K562 (cell line): Measurements from ENCODE around the gene KLHL12. TPM values are rescaled to one million over a fixed set of nuclear protein-coding genes. Genes with fewer than 3 reads are reported as not detected.

Source experiments
- ARID2 ChIP-seq: fragments of 450-650 bp; IDR thresholded peaks from 2 replicates; pipeline ENCODE4 v1.6.1; 2017; ENCODE audit warnings: antibody characterized with exemption, mild to moderate bottlenecking
- CHD4 ChIP-seq: fragments of 200-600 bp; sonication (generic); IDR thresholded peaks from 3 replicates; pipeline ENCODE4 v1.6.1; 2012; ENCODE audit warnings: low read depth, mild to moderate bottlenecking, mixed read lengths, low read length, inconsistent platforms; ENCODE audit not compliant: insufficient read depth, insufficient replicate concordance, poor library complexity, severe bottlenecking
- GATAD2B ChIP-seq: fragments of 450-650 bp; IDR thresholded peaks from 2 replicates; pipeline ENCODE4 v1.6.1; 2017; ENCODE audit warnings: mild to moderate bottlenecking, borderline replicate concordance
- KLF10 ChIP-seq: fragments of 250-450 bp; sonication (Bioruptor Pico); IDR thresholded peaks from 2 replicates; pipeline ENCODE4 v1.6.1; 2021; ENCODE audit warnings: matching md5 sums
- L3MBTL2 ChIP-seq: fragments of 450-650 bp; IDR thresholded peaks from 2 replicates; pipeline ENCODE4 v1.6.1; 2016; ENCODE audit warnings: mild to moderate bottlenecking, moderate library complexity
- LCOR ChIP-seq: sonication (generic); formaldehyde crosslinking; IDR thresholded peaks from 2 replicates; pipeline ENCODE4 v1.8.0; 2022; ENCODE audit warnings: mild to moderate bottlenecking, missing genetic modification reagents
- PHF20 ChIP-seq: fragments of 450-650 bp; IDR thresholded peaks from 2 replicates; pipeline ENCODE4 v1.6.1; 2018; ENCODE audit not compliant: partially characterized antibody
- POLR2H ChIP-seq: IDR thresholded peaks from 2 replicates; pipeline ENCODE4 v1.6.1; 2016; ENCODE audit warnings: missing genetic modification characterization, low read depth, mild to moderate bottlenecking, control low read depth, missing compliant biosample characterization, moderate library complexity
- TARDBP ChIP-seq: fragments of 450-650 bp; IDR thresholded peaks from 2 replicates; pipeline ENCODE4 v1.6.1; 2016
- TEAD1 ChIP-seq, 2 experiments: fragments of 450-650 bp in 1 of 2; sonication (generic) in 1 of 2; formaldehyde crosslinking; IDR thresholded peaks; 2 replicates each; pipeline versions ENCODE4 v1.4.0 to v1.8.0; 2020 to 2022; ENCODE audit warnings: mild to moderate bottlenecking in 2 of 2, missing genetic modification reagents in 1 of 2
- THRAP3 ChIP-seq: fragments of 450-650 bp; IDR thresholded peaks from 2 replicates; pipeline ENCODE4 v1.6.1; 2016; ENCODE audit warnings: mild to moderate bottlenecking, inconsistent platforms, borderline replicate concordance
- ZNF197 ChIP-seq: fragments of 200-800 bp; sonication (Bioruptor generic); IDR thresholded peaks from 2 replicates; pipeline ENCODE4 v1.6.1; 2016; ENCODE audit warnings: low read depth, missing genetic modification characterization, missing compliant biosample characterization
- ZNF583 ChIP-seq: fragments of 250-450 bp; sonication (Bioruptor Pico); IDR thresholded peaks from 2 replicates; pipeline ENCODE4 v1.4.0; 2020
- ZNF589 ChIP-seq: fragments of 200-800 bp; sonication (Bioruptor generic); IDR thresholded peaks from 2 replicates; pipeline ENCODE4 v1.6.1; 2016; ENCODE audit warnings: low read depth, missing genetic modification characterization, missing compliant biosample characterization
- ZZZ3 ChIP-seq: fragments of 450-650 bp; IDR thresholded peaks from 2 replicates; pipeline ENCODE4 v1.6.1; 2016; ENCODE audit warnings: antibody characterized with exemption, mild to moderate bottlenecking, moderate library complexity
- polyA plus RNA-seq, 8 experiments: library from polyadenylated mRNA; depleted of rRNA in 4 of 8; stranded (reverse) in 5 of 8; unstranded in 3 of 8; fragments of >200 nt; fragmentation: Nextera tagmentation in 2 of 8; fragmentation: Illumina TruSeq in 1 of 8; extraction: Ambion mirVana in 2 of 8; extraction: Trizol in 1 of 8; gene quantifications; 2 replicates each; pipeline versions ENCODE4 v1.2.1 to v1.2.3, GENCODE V29; 2011 to 2014; ENCODE audit warnings: inconsistent platforms in 1 of 8, missing spikeins in 1 of 8
- total RNA-seq, 7 experiments: library from RNA; depleted of rRNA in 6 of 7; stranded (reverse); fragments of >200 nt in 6 of 7; fragmentation: Illumina TruSeq in 2 of 7; extraction: Trizol in 2 of 7; gene quantifications; 2 replicates each; pipeline versions ENCODE4 v1.2.1 to v1.2.3, GENCODE V29; 2011 to 2021; ENCODE audit warnings: low replicate concordance in 1 of 7
- TF ChIP-seq, protein P1 (sequence below): sonication (generic); formaldehyde crosslinking; IDR thresholded peaks from 2 replicates; pipeline ENCODE4 v1.8.1; 2023; ENCODE audit warnings: missing genetic modification reagents, mild to moderate bottlenecking, borderline replicate concordance
- TF ChIP-seq, protein P2 (sequence below): fragments of 250-450 bp; sonication (Bioruptor Pico); IDR thresholded peaks from 2 replicates; pipeline ENCODE4 v1.4.0; 2020; ENCODE audit warnings: mild to moderate bottlenecking
- TF ChIP-seq, protein P3 (sequence below): sonication (generic); formaldehyde crosslinking; IDR thresholded peaks from 2 replicates; pipeline ENCODE4 v1.8.1; 2023; ENCODE audit warnings: mild to moderate bottlenecking, missing genetic modification reagents
- TF ChIP-seq, protein P4 (sequence below): fragments of 200-800 bp; sonication (Bioruptor generic); IDR thresholded peaks from 2 replicates; pipeline ENCODE4 v1.6.1; 2017; ENCODE audit warnings: missing genetic modification characterization, missing compliant biosample characterization

KLHL12 gene
- total and polyA plus RNA-seq, 9 of the 15 experiments (the other 6 are each of a cell fraction or from before 2014, with no cell fraction given), result 23.1 to 85.1 (median 35.0) TPM

DNA sequence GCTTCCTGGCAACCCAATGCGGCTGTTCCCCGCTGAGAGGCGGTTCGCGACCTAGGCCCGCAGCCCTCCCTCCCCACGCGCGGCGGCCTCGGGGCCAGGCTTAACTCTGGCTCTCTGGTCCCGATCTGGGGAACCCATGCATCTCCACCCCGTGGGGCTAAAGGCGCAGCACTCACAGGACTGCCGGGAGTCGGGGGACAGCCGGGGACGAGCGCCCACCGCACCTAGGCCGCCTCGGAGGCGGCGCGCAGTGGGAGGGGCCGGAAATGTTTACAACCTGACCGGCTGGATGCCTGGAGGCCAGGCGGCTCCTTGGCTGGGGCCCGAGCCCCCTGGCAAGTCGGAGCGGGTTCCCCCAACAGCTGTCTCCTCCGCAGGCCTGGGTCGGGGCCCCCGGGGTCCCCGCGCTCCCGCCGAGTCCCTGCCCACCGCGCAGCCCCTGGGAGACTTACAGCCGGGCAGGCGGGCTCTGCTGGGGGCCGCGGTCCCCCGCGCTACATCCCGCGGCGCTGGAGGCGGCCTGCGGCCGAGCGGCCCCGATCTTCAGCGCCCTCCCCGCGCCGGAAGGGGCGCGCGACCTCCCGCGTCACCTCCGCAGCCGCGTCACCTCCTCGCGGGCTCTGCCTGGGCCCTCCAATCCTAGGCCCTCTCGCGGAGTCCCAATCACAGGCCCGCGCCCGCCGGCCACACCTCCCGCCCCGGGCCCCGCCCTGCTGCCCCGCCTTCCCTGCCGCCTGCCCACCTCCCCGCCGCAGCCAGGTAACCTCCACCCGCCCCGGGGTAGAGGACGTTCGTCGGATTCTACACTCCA, 30.9 kb upstream of the KLHL12 start, which contains the start of gene ADIPOR1 (continued):
- TF ChIP-seq, protein P1, sequence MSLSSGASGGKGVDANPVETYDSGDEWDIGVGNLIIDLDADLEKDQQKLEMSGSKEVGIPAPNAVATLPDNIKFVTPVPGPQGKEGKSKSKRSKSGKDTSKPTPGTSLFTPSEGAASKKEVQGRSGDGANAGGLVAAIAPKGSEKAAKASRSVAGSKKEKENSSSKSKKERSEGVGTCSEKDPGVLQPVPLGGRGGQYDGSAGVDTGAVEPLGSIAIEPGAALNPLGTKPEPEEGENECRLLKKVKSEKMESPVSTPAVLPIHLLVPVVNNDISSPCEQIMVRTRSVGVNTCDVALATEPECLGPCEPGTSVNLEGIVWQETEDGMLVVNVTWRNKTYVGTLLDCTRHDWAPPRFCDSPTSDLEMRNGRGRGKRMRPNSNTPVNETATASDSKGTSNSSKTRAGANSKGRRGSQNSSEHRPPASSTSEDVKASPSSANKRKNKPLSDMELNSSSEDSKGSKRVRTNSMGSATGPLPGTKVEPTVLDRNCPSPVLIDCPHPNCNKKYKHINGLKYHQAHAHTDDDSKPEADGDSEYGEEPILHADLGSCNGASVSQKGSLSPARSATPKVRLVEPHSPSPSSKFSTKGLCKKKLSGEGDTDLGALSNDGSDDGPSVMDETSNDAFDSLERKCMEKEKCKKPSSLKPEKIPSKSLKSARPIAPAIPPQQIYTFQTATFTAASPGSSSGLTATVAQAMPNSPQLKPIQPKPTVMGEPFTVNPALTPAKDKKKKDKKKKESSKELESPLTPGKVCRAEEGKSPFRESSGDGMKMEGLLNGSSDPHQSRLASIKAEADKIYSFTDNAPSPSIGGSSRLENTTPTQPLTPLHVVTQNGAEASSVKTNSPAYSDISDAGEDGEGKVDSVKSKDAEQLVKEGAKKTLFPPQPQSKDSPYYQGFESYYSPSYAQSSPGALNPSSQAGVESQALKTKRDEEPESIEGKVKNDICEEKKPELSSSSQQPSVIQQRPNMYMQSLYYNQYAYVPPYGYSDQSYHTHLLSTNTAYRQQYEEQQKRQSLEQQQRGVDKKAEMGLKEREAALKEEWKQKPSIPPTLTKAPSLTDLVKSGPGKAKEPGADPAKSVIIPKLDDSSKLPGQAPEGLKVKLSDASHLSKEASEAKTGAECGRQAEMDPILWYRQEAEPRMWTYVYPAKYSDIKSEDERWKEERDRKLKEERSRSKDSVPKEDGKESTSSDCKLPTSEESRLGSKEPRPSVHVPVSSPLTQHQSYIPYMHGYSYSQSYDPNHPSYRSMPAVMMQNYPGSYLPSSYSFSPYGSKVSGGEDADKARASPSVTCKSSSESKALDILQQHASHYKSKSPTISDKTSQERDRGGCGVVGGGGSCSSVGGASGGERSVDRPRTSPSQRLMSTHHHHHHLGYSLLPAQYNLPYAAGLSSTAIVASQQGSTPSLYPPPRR, result peak; percentile 57; the same call in 1 of the 2 replicates
- TF ChIP-seq ARID2 (no peak), PHF20 (peak; percentile 64), L3MBTL2 (no peak), TEAD1 (CRISPR knock-in tag; IDR thresholded peaks at IDR 0.05) (peak in 1 of 2 experiments; percentile 74; a peak in 2 of 4 replicates), LCOR (no peak), THRAP3 (no peak), CHD4 (no peak), KLF10 (CRISPR knock-in tag) (no peak), ZNF589 (CRISPR knock-in tag) (no peak), POLR2H (tag) (no peak), ZNF583 (CRISPR knock-in tag) (no peak), GATAD2B (peak; percentile 73), ZNF197 (CRISPR knock-in tag) (no peak), ZZZ3 (no peak), TARDBP (peak; percentile 71; the same call in 1 of the 2 replicates)
- TF ChIP-seq, protein P2, sequence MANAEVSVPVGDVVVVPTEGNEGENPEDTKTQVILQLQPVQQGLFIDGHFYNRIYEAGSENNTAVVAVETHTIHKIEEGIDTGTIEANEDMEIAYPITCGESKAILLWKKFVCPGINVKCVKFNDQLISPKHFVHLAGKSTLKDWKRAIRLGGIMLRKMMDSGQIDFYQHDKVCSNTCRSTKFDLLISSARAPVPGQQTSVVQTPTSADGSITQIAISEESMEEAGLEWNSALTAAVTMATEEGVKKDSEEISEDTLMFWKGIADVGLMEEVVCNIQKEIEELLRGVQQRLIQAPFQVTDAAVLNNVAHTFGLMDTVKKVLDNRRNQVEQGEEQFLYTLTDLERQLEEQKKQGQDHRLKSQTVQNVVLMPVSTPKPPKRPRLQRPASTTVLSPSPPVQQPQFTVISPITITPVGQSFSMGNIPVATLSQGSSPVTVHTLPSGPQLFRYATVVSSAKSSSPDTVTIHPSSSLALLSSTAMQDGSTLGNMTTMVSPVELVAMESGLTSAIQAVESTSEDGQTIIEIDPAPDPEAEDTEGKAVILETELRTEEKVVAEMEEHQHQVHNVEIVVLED (CRISPR knock-in tag), result no peak
- TF ChIP-seq, protein P3, sequence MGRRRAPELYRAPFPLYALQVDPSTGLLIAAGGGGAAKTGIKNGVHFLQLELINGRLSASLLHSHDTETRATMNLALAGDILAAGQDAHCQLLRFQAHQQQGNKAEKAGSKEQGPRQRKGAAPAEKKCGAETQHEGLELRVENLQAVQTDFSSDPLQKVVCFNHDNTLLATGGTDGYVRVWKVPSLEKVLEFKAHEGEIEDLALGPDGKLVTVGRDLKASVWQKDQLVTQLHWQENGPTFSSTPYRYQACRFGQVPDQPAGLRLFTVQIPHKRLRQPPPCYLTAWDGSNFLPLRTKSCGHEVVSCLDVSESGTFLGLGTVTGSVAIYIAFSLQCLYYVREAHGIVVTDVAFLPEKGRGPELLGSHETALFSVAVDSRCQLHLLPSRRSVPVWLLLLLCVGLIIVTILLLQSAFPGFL (CRISPR knock-in tag), result no peak
- TF ChIP-seq, protein P4, sequence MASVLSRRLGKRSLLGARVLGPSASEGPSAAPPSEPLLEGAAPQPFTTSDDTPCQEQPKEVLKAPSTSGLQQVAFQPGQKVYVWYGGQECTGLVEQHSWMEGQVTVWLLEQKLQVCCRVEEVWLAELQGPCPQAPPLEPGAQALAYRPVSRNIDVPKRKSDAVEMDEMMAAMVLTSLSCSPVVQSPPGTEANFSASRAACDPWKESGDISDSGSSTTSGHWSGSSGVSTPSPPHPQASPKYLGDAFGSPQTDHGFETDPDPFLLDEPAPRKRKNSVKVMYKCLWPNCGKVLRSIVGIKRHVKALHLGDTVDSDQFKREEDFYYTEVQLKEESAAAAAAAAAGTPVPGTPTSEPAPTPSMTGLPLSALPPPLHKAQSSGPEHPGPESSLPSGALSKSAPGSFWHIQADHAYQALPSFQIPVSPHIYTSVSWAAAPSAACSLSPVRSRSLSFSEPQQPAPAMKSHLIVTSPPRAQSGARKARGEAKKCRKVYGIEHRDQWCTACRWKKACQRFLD, result peak; percentile 69; the same call in 1 of the 2 replicates
